HCT116 (cell line): Measurements from ENCODE around the gene GIMAP8. TPM values are rescaled to one million over a fixed set of nuclear protein-coding genes. Genes with fewer than 3 reads are reported as not detected.
"Not testable (repeated sequence)": the region's sequence is repeated elsewhere in the genome, so short reads cannot be mapped to it uniquely, and the experiment has no call there.

Experiments used
- ATAC-seq: fragments of 200-7000 bp; cut with Tn5 transposase; 2 replicates; pipeline ENCODE4 v1.9.1; 2020; ENCODE audit warnings: mild to moderate bottlenecking, moderate library complexity
- BruUV-seq: library from RNA; stranded (reverse); fragments of 400-500 nt; replicated peaks from 2 replicates; lab custom pipeline; 2021; lab: Mats Ljungman, UMichigan
- CTCF ChIA-PET: fragments of 300-600 bp; sonication (Branson Sonifier 250); formaldehyde crosslinking; loops from one replicate; lab custom pipeline; 2021; ENCODE audit warnings: antibody characterized with exemption; lab: Charles Lee
- POLR2A ChIA-PET: fragments of 300-600, 350-600 bp; sonication (Branson Sonifier 250); formaldehyde crosslinking; loops from one replicate; lab custom pipeline; 2021; ENCODE audit warnings: antibody characterized with exemption; lab: Charles Lee
- RAD21 ChIA-PET, 2 experiments: fragments of 300-600 bp; sonication (Branson Sonifier 250); formaldehyde crosslinking; loops; one replicate each; lab custom pipeline; 2023; ENCODE audit warnings: low total read pairs in 2 of 2; ENCODE audit not compliant: uncharacterized antibody in 2 of 2, unreplicated experiment in 2 of 2, low non-redundant PET in 1 of 2; lab: Charles Lee
- DNase-seq: peaks from one replicate; pipeline ENCODE4 v3.0.0-alpha.2; 2010; ENCODE audit warnings: low read depth, low spot score
- H2AFZ ChIP-seq: fragments of 200-600 bp; shearing (Covaris generic), sonication (generic); 2 replicates; pipeline ENCODE4 v1.6.1; 2017; ENCODE audit warnings: low read depth, mixed run types, mixed read lengths, antibody characterized with exemption, low read length; ENCODE audit not compliant: poor library complexity, severe bottlenecking
- H3K27ac ChIP-seq: 2 replicates; pipeline ENCODE4 v1.5.1; 2012; ENCODE audit warnings: low read depth, low read length
- H3K27me3 ChIP-seq: fragments of 200-600 bp; sonication (generic); 2 replicates; pipeline ENCODE4 v1.6.1; 2016; ENCODE audit warnings: mixed run types, low read length, mixed read lengths; ENCODE audit not compliant: insufficient read depth
- H3K36me3 ChIP-seq, 2 experiments: fragments of 200-500 bp in 1 of 2; fragments of 200-600 bp in 1 of 2; sonication (Bioruptor generic) in 1 of 2; sonication (generic) in 1 of 2; 2 replicates each; pipeline versions ENCODE4 v1.5.1 to v1.6.1; 2014 to 2016; ENCODE audit warnings: low read length in 2 of 2, inconsistent platforms in 1 of 2, mixed read lengths in 1 of 2, mixed run types in 1 of 2; ENCODE audit not compliant: insufficient read depth in 2 of 2, control insufficient read depth in 1 of 2
- H3K4me1 ChIP-seq, 2 experiments: fragments of 200-600 bp in 1 of 2; sonication (generic) in 1 of 2; 2 replicates each; pipeline versions ENCODE4 v1.5.1 to v1.6.1; 2012 to 2017; ENCODE audit warnings: low read length in 2 of 2, inconsistent platforms in 1 of 2, mild to moderate bottlenecking in 1 of 2, mixed read lengths in 1 of 2, mixed run types in 1 of 2, moderate library complexity in 1 of 2; ENCODE audit not compliant: insufficient read depth in 2 of 2, control insufficient read depth in 1 of 2
- H3K4me2 ChIP-seq: fragments of 200-600 bp; sonication (generic); 2 replicates; pipeline ENCODE4 v1.6.1; 2017; ENCODE audit warnings: mixed run types, low read length, mixed read lengths
- H3K4me3 ChIP-seq, 2 experiments: fragments of 200-600 bp in 1 of 2; sonication (generic) in 1 of 2; replicated peaks in 1 of 2; 2 replicates each; pipeline ENCODE4 v1.5.1; 2011 to 2016; ENCODE audit warnings: low read length in 2 of 2, control low read depth in 1 of 2, low read depth in 1 of 2, mild to moderate bottlenecking in 1 of 2, mixed read lengths in 1 of 2, mixed run types in 1 of 2
- H3K79me2 ChIP-seq: fragments of 200-600 bp; sonication (generic); 2 replicates; pipeline ENCODE4 v1.6.1; 2017; ENCODE audit warnings: mild to moderate bottlenecking, mixed run types, low read length, moderate library complexity, mixed read lengths; ENCODE audit not compliant: insufficient read depth
- H3K9ac ChIP-seq: fragments of 200-600 bp; sonication (generic); 2 replicates; pipeline ENCODE4 v1.6.1; 2016; ENCODE audit warnings: low read length, mixed read lengths
- H3K9me2 ChIP-seq: fragments of 200-600 bp; sonication (generic), shearing (Covaris generic); 2 replicates; pipeline ENCODE4 v1.6.1; 2017; ENCODE audit warnings: mixed run types, mild to moderate bottlenecking, moderate library complexity; ENCODE audit not compliant: insufficient read depth
- H3K9me3 ChIP-seq, 2 experiments: fragments of 200-500 bp in 1 of 2; fragments of 200-600 bp in 1 of 2; sonication (Bioruptor generic) in 1 of 2; sonication (generic) in 1 of 2; 2 replicates each; pipeline ENCODE4 v1.6.1; 2014 to 2017; ENCODE audit warnings: low read length in 2 of 2, mixed read lengths in 2 of 2, inconsistent platforms in 1 of 2, low read depth in 1 of 2, mild to moderate bottlenecking in 1 of 2, mixed run types in 1 of 2, moderate library complexity in 1 of 2; ENCODE audit not compliant: control insufficient read depth in 1 of 2, insufficient read depth in 1 of 2
- H4K20me1 ChIP-seq: fragments of 200-600 bp; sonication (generic), shearing (Covaris generic); 2 replicates; pipeline ENCODE4 v1.6.1; 2017; ENCODE audit warnings: mixed run types, mild to moderate bottlenecking, moderate library complexity; ENCODE audit not compliant: insufficient read depth
- CBX3 ChIP-seq: IDR thresholded peaks from 2 replicates; pipeline ENCODE4 v1.6.1; 2012; ENCODE audit warnings: low read depth
- EGR1 ChIP-seq: IDR thresholded peaks from 2 replicates; pipeline ENCODE4 v1.6.1; 2012; ENCODE audit warnings: low read depth
- POLR2A ChIP-seq: IDR thresholded peaks from 2 replicates; pipeline ENCODE4 v1.7.0; 2011; ENCODE audit warnings: borderline replicate concordance; ENCODE audit not compliant: insufficient read depth, insufficient read length; ENCODE audit errors: extremely low read depth
- POLR2AphosphoS5 ChIP-seq: IDR thresholded peaks from 2 replicates; pipeline ENCODE4 v1.6.1; 2011; ENCODE audit warnings: mild to moderate bottlenecking, low read depth, low read length, moderate library complexity
- TCF7L2 ChIP-seq: IDR thresholded peaks from 2 replicates; pipeline ENCODE4 v1.7.0; 2011; ENCODE audit warnings: borderline replicate concordance, inconsistent platforms; ENCODE audit not compliant: insufficient read depth, insufficient read length; ENCODE audit errors: extremely low read depth
- ZFX ChIP-seq: fragments of 450-650 bp; IDR thresholded peaks from 2 replicates; pipeline ENCODE4 v1.6.1; 2017
- ZNF274 ChIP-seq: fragments of 200-500 bp; sonication (Bioruptor generic); IDR thresholded peaks from 2 replicates; pipeline ENCODE4 v1.6.1; 2014; ENCODE audit warnings: mild to moderate bottlenecking, low read depth, low read length, inconsistent platforms
- intact Hi-C: fragments of 100-400 bp; cut with micrococcal nuclease; formaldehyde crosslinking; loops from 2 replicates; pipeline ENCODE4 v1.10.0; 2022
- total RNA-seq: library from RNA; stranded (reverse); gene quantifications from one replicate; pipeline ENCODE4 v1.2.1, GENCODE V29; 2021; ENCODE audit not compliant: unreplicated experiment
- TF ChIP-seq, protein P1 (sequence below): IDR thresholded peaks from 2 replicates; pipeline ENCODE4 v1.6.1; 2012; ENCODE audit warnings: low read depth
- TF ChIP-seq, protein P2 (sequence below): IDR thresholded peaks from 2 replicates; pipeline ENCODE4 v1.6.1; 2012

Gene GIMAP8
- total RNA-seq, 1 experiment from 2014 or later: 0.15 TPM

DNA sequence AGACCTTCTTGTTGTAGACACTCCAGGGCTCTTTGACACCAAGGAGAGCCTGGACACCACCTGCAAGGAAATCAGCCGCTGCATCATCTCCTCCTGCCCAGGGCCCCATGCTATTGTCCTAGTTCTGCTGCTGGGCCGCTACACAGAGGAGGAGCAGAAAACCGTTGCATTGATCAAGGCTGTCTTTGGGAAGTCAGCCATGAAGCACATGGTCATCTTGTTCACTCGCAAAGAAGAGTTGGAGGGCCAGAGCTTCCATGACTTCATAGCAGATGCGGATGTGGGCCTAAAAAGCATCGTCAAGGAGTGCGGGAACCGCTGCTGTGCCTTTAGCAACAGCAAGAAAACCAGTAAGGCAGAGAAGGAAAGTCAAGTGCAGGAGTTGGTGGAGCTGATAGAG is 69.7 kb downstream of the GIMAP8 start (continued):
- TF ChIP-seq, protein P1, sequence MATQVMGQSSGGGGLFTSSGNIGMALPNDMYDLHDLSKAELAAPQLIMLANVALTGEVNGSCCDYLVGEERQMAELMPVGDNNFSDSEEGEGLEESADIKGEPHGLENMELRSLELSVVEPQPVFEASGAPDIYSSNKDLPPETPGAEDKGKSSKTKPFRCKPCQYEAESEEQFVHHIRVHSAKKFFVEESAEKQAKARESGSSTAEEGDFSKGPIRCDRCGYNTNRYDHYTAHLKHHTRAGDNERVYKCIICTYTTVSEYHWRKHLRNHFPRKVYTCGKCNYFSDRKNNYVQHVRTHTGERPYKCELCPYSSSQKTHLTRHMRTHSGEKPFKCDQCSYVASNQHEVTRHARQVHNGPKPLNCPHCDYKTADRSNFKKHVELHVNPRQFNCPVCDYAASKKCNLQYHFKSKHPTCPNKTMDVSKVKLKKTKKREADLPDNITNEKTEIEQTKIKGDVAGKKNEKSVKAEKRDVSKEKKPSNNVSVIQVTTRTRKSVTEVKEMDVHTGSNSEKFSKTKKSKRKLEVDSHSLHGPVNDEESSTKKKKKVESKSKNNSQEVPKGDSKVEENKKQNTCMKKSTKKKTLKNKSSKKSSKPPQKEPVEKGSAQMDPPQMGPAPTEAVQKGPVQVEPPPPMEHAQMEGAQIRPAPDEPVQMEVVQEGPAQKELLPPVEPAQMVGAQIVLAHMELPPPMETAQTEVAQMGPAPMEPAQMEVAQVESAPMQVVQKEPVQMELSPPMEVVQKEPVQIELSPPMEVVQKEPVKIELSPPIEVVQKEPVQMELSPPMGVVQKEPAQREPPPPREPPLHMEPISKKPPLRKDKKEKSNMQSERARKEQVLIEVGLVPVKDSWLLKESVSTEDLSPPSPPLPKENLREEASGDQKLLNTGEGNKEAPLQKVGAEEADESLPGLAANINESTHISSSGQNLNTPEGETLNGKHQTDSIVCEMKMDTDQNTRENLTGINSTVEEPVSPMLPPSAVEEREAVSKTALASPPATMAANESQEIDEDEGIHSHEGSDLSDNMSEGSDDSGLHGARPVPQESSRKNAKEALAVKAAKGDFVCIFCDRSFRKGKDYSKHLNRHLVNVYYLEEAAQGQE: no peak
- TF ChIP-seq POLR2AphosphoS5: no peak
- no peak for TF ChIP-seq POLR2A
- TF ChIP-seq CBX3: no peak
- TF ChIP-seq, protein P2, sequence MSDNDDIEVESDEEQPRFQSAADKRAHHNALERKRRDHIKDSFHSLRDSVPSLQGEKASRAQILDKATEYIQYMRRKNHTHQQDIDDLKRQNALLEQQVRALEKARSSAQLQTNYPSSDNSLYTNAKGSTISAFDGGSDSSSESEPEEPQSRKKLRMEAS: no peak
- no peak for TF ChIP-seq ZNF274
- no peak for TF ChIP-seq ZFX
- no peak for TF ChIP-seq EGR1
- TF ChIP-seq TCF7L2: no peak

DNA sequence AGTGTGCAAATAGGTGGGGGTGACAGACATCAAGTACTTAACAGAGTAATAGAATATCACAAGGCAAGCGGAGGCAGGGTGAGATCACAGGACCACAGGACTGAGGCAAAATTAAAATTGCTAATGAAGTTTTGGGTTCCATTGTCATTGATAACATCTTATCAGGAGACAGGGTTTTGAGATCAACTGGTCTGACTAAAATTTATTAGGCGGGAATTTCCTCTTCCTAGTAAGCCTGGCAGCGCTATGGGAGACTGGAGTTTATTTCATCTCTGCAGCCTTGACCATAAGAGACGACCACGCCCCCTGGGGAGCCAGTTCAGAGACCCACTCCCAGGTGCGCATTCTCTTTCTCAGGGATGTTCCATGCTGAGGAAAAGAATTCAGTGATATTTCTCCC is 72.5 kb downstream of the GIMAP8 start:
- peaks cover 19% of the 10 kb centered on the region for H3K27me3 ChIP-seq
- POLR2A ChIA-PET, H3K9me2 ChIP-seq, H3K4me3 ChIP-seq, H3K36me3 ChIP-seq, H3K79me2 ChIP-seq, H4K20me1 ChIP-seq, H3K9me3 ChIP-seq, H2AFZ ChIP-seq, DNase-seq, BruUV-seq, H3K27ac ChIP-seq, RAD21 ChIA-PET, H3K4me1 ChIP-seq, ATAC-seq, CTCF ChIA-PET, intact Hi-C loops, H3K4me2 ChIP-seq, H3K9ac ChIP-seq: not testable (repeated sequence)
